Ascending aorta (tissue), 2 donors: ENCODE measurements around the gene DCHS1. TPM values are rescaled to one million over a fixed set of nuclear protein-coding genes. Genes with fewer than 3 reads are reported as not detected.

Experiments used
- DNase-seq, 2 donors: peaks; one replicate each; pipeline ENCODE4 v3.0.0-alpha.2; 2019; ENCODE audit warnings: low spot score in 2 of 2
- H3K27ac ChIP-seq, 2 donors: fragments of 200-600 bp; sonication (generic); one replicate each; pipeline ENCODE4 v1.5.1; 2016 to 2017; ENCODE audit warnings: mild to moderate bottlenecking in 1 of 2
- H3K27me3 ChIP-seq: fragments of 200-600 bp; sonication (generic); one replicate; pipeline ENCODE4 v1.5.1; 2017
- H3K36me3 ChIP-seq, 2 donors: fragments of 200-600 bp; sonication (generic); one replicate each; pipeline ENCODE4 v1.5.1; 2016
- H3K4me1 ChIP-seq, 2 donors: fragments of 200-600 bp; sonication (generic); one replicate each; pipeline ENCODE4 v1.5.1; 2016 to 2017; ENCODE audit warnings: mild to moderate bottlenecking in 1 of 2
- H3K4me3 ChIP-seq, 2 donors: fragments of 200-600 bp; sonication (generic); one replicate each; pipeline ENCODE4 v1.5.1; 2016 to 2017; ENCODE audit warnings: mild to moderate bottlenecking in 1 of 2
- H3K9me3 ChIP-seq, 2 donors: fragments of 200-600 bp; sonication (generic); one replicate each; pipeline ENCODE4 v1.5.1; 2016
- intact Hi-C: fragments of 100-400 bp; cut with DNase I; formaldehyde crosslinking; loops from one replicate; pipeline ENCODE4 v1.15.1; 2023
- total RNA-seq: library from RNA; depleted of rRNA; stranded (reverse); fragments of >200 nt; gene quantifications from one replicate; pipeline ENCODE4 v1.1.0, GENCODE V29; 2016
- TF ChIP-seq, protein P1 (sequence below), 3 experiments: fragments of 200-600 bp in 2 of 3; fragments of 450-650 bp in 1 of 3; sonication (generic) in 2 of 3; IDR thresholded peaks; one replicate each; pipeline ENCODE4 v1.5.1; 2016 to 2019; ENCODE audit warnings: antibody characterized with exemption in 3 of 3, mild to moderate bottlenecking in 1 of 3, moderate library complexity in 1 of 3

Gene DCHS1
- total RNA-seq, 1 donor from 2014 or later = 58.0 TPM

DNA sequence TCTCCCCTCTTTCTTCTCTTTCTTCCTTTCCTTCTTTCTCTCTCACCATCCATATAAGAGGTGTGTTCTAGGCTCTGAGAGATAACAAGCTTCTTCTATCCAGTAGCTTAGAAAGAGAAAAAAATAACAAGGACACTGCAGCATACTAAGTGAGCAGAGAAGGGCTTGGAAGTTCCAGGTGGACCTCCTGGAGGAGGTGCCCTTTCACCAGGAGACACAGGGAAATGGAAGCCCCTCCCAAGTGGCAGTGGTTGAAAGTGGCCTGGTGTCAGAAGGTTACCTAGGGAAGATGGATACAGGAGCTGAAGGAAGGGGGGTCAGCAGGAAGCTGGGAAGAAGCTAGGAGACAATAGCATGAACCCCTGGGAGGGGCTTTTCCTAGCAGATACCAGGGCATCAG, 5.5 kb downstream of the DCHS1 start:
- Histone ChIP-seq H3K4me1 (peaks cover 14 to 29% of the 10 kb centered on the region in 2 donors), H3K36me3 (no peaks in the 10 kb centered on the region), H3K4me3 (no peak overlapping the region), H3K9me3 (no peaks in the 10 kb centered on the region), H3K27ac (peak overlapping the region in 1 of 2 donors; percentile 82), H3K27me3 (no peaks in the 10 kb centered on the region)
- intact Hi-C loops = no loop called here
- TF ChIP-seq, protein P1, sequence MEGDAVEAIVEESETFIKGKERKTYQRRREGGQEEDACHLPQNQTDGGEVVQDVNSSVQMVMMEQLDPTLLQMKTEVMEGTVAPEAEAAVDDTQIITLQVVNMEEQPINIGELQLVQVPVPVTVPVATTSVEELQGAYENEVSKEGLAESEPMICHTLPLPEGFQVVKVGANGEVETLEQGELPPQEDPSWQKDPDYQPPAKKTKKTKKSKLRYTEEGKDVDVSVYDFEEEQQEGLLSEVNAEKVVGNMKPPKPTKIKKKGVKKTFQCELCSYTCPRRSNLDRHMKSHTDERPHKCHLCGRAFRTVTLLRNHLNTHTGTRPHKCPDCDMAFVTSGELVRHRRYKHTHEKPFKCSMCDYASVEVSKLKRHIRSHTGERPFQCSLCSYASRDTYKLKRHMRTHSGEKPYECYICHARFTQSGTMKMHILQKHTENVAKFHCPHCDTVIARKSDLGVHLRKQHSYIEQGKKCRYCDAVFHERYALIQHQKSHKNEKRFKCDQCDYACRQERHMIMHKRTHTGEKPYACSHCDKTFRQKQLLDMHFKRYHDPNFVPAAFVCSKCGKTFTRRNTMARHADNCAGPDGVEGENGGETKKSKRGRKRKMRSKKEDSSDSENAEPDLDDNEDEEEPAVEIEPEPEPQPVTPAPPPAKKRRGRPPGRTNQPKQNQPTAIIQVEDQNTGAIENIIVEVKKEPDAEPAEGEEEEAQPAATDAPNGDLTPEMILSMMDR (IDR thresholded peaks at IDR 0.05) = no peak
- DNase-seq = no peak

DNA sequence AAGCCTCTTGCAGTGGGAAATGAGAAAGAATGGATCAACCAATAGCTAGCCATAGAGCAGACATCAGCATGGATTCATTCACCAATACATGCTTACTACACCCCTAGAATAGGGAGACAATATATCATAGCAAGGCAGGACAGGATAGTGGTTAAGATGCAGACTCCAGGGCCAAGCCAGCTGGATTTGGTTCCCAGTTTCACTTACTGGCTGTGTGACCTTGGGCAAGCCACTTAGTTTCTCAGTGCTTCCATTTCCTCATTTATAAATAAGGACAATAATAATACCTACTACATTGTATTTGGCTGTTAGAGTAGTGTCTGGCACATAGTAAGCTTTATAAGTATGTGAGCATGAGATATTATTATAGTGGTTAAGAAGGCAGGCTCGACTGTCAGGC, 7.1 kb downstream of the DCHS1 start:
- TF ChIP-seq, protein P1 (IDR thresholded peaks at IDR 0.05) = no peak
- intact Hi-C loops = no loop called here
- H3K4me1 ChIP-seq = peaks cover 14 to 26% of the 10 kb centered on the region in 2 donors
- H3K36me3 ChIP-seq = no peaks in the 10 kb centered on the region
- H3K27me3 ChIP-seq = no peaks in the 10 kb centered on the region
- no peaks in the 10 kb centered on the region for H3K9me3 ChIP-seq
- H3K4me3 ChIP-seq = no peak overlapping the region
- DNase-seq = peak in 1 of 2 donors; percentile 54
- peak overlapping the region; percentile 78 to 82 for H3K27ac ChIP-seq

DNA sequence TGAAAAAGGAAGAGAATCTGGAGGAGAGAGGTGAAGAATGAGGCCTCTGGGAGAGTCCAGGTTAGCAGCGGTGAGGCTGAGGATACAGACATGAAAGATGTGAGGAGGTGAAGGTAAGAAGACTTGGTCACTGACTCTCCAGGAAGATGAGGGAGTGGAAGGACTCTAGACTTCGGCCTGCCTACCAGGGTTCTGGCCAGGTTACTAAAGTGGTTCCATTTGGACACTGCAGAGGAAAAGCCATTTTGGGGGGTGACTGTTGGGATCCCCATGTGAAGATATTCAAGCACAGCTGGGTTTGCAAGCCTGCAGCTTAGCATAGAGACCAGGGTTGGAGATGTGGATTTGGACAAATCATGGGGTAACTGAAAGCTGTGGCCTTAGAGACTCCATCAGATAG, 7.8 kb downstream of the DCHS1 start:
- Histone ChIP-seq H3K4me3 (no peak overlapping the region), H3K27ac (peak overlapping the region; percentile 78 to 82), H3K36me3 (no peaks in the 10 kb centered on the region), H3K27me3 (no peaks in the 10 kb centered on the region), H3K9me3 (no peaks in the 10 kb centered on the region), H3K4me1 (peaks cover 14 to 26% of the 10 kb centered on the region in 2 donors)
- DNase-seq = peak in 1 of 2 donors; percentile 54
- intact Hi-C loops = no loop called here
- TF ChIP-seq, protein P1 (IDR thresholded peaks at IDR 0.05) = no peak

GRCh38 chr11:6646918-6647679, 8.5 kb downstream of the DCHS1 start:
- Histone ChIP-seq H3K27me3 (no peaks in the 10 kb centered on the region), H3K4me3 (peak overlapping the region in 1 of 2 donors; percentile 25), H3K36me3 (no peaks in the 10 kb centered on the region), H3K27ac (peak overlapping the region; percentile 78 to 82), H3K9me3 (no peaks in the 10 kb centered on the region), H3K4me1 (peaks cover 14 to 26% of the 10 kb centered on the region in 2 donors)
- peak in 1 of 2 donors; percentile 68 for DNase-seq
- intact Hi-C loops = no loop called here
- TF ChIP-seq, protein P1 (IDR thresholded peaks at IDR 0.05) = no peak

GRCh38 chr11:6646576-6646917, 9.1 kb downstream of the DCHS1 start:
- Histone ChIP-seq H3K27ac (peak overlapping the region; percentile 78 to 82), H3K27me3 (no peaks in the 10 kb centered on the region), H3K36me3 (no peaks in the 10 kb centered on the region), H3K4me3 (peak overlapping the region in 1 of 2 donors; percentile 18), H3K9me3 (no peaks in the 10 kb centered on the region), H3K4me1 (peaks cover 14 to 26% of the 10 kb centered on the region in 2 donors)
- intact Hi-C loops = no loop called here
- no peak for DNase-seq
- TF ChIP-seq, protein P1 (IDR thresholded peaks at IDR 0.05) = no peak
